H1 (cell line): ENCODE results near the gene PSMB5. TPM values are rescaled to one million over a fixed set of nuclear protein-coding genes. Genes with fewer than 3 reads are reported as not detected.

ENCODE experiments used
- SUZ12 ChIP-seq: fragments of 200-600 bp; sonication (generic); IDR thresholded peaks from 2 replicates; pipeline ENCODE4 v1.6.1; 2012; ENCODE audit warnings: mild to moderate bottlenecking, inconsistent platforms, low read length, moderate library complexity, mixed read lengths
- polyA plus RNA-seq, 7 experiments: library from polyadenylated mRNA; depleted of rRNA in 3 of 7; stranded (reverse) in 5 of 7; unstranded in 2 of 7; fragments of >200 nt in 5 of 7; fragments of 200-250 nt in 2 of 7; gene quantifications; 1 replicate in 5 of 7; 2 replicates in 1 of 7; 4 replicates in 1 of 7; pipeline versions ENCODE4 v1.2.1 to v1.2.3, GENCODE V29; 2011 to 2013; ENCODE audit warnings: missing spikeins in 2 of 7, mixed read lengths in 2 of 7
- total RNA-seq: library from RNA; stranded (reverse); fragmentation: NEBNext Ultra II Directional; extraction: Animal tissue kit (Norgen Biotek cat#: 25700); gene quantifications from 2 replicates; pipeline ENCODE4 v1.2.1, GENCODE V29; 2021

Gene PSMB5
- total and polyA plus RNA-seq, 2 of the 8 experiments (the other 6 are each of a cell fraction or from before 2014, with no cell fraction given), result 254 to 510 TPM

DNA sequence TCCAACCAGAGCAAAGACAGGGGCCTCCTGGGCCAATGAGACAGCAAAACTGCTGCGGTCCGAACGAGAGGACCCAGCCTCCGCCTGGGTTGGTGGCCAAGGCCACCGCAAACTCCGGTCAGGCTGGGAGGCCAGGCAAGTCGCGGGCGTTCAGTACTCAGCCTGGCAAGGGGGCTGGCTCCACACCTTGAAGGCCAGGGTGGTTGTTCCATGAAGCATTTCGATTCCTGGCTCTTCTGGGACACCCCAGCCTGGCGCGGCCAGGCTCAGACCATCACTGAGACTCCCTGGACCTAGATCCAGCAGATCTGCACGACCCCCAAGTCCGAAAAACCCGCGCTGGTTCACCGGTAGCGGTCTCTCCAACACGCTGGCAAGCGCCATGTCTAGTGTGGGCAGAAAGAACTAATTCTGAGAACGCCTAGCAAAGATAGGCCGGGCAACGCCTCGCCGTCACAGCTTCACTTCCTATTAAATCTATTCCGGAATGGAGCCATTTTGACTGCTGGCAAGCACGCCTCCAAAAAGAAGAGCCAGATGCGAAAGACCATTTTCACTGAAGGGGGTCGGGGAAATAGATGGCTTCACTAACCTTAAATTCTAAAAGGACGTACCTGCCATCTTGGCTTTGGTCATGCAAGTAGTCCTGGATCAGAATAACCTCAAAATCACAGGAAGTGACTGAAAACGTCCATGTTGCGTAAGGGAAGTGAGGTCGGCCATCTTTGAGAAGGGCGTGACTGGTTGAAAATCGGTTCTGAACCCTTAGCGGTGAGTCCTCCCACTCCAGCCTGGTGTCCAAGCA is at the start of gene PSMB5 (continued):
- no peak for TF ChIP-seq SUZ12
